Measurements from ENCODE around the gene KRT16.
"Not testable (repeated sequence)": the region's sequence is repeated elsewhere in the genome, so short reads cannot be mapped to it uniquely, and the experiment has no call there.

Gene KRT16

GRCh38 chr17:41647940-41648410 is 35.4 kb upstream of the KRT16 start:
- DNase-seq (ENCODE audit: low spot score), result peak; percentile 72

- DNase-seq (ENCODE audit: low spot score), result no peak
Measured at GRCh38 chr17:41647038-41647813, 34.7 kb upstream of the KRT16 start.

- DNase-seq (ENCODE audit: low spot score), result no peak
Measured at GRCh38 chr17:41642252-41643156, 29.9 kb upstream of the KRT16 start.

GRCh38 chr17:41640596-41640995 is 28.0 kb upstream of the KRT16 start:
- DNase-seq (ENCODE audit: low spot score), result not testable (repeated sequence)

- DNase-seq (ENCODE audit: low spot score), result no peak
Measured at GRCh38 chr17:41639492-41640473, 27.2 kb upstream of the KRT16 start.

- DNase-seq (ENCODE audit: low spot score), result no peak
Measured at GRCh38 chr17:41638941-41639340, 26.4 kb upstream of the KRT16 start.

GRCh38 chr17:41638194-41638593 is 25.6 kb upstream of the KRT16 start:
- no peak for DNase-seq (ENCODE audit: low spot score)

- no peak for DNase-seq (ENCODE audit: low spot score)
Measured at GRCh38 chr17:41636652-41637051, 24.1 kb upstream of the KRT16 start.

- no peak for DNase-seq (ENCODE audit: low spot score)
Measured at GRCh38 chr17:41635121-41636097, 22.8 kb upstream of the KRT16 start.

- DNase-seq (ENCODE audit: low spot score), result no peak
Measured at GRCh38 chr17:41634639-41635038, 22.1 kb upstream of the KRT16 start.

GRCh38 chr17:41633556-41634199 is 21.1 kb upstream of the KRT16 start:
- DNase-seq (ENCODE audit: low spot score), result no peak

- no peak for DNase-seq (ENCODE audit: low spot score)
Measured at GRCh38 chr17:41632482-41633105, 20.0 kb upstream of the KRT16 start.

- DNase-seq (ENCODE audit: low spot score), result no peak
Measured at GRCh38 chr17:41631898-41632285, 19.3 kb upstream of the KRT16 start.

GRCh38 chr17:41631025-41631897 is 18.7 kb upstream of the KRT16 start:
- DNase-seq (ENCODE audit: low spot score), result no peak

GRCh38 chr17:41629826-41630670 is 17.5 kb upstream of the KRT16 start:
- no peak for DNase-seq (ENCODE audit: low spot score)

- DNase-seq (ENCODE audit: low spot score), result no peak
Measured at GRCh38 chr17:41629316-41629715, 16.7 kb upstream of the KRT16 start.

GRCh38 chr17:41628621-41629255 is 16.2 kb upstream of the KRT16 start:
- DNase-seq (ENCODE audit: low spot score), result not testable (repeated sequence)

Data from SW480 (cell line).